Muscle of leg (tissue), 11 donors: Measurements from ENCODE around the gene PPP3CA. TPM values are rescaled to one million over a fixed set of nuclear protein-coding genes. Genes with fewer than 3 reads are reported as not detected.

ENCODE experiments used
- DNase-seq: peaks from one replicate; pipeline ENCODE4 v3.0.0; 2013
- H3K27ac ChIP-seq: one replicate; pipeline ENCODE4 v1.5.1; 2013; ENCODE audit warnings: mild to moderate bottlenecking, low read length, control low read depth
- H3K27me3 ChIP-seq: one replicate; pipeline ENCODE4 v1.6.1; 2013; ENCODE audit warnings: low read length; ENCODE audit not compliant: control insufficient read depth, insufficient read depth
- H3K36me3 ChIP-seq: one replicate; pipeline ENCODE4 v1.6.1; 2013; ENCODE audit warnings: low read length; ENCODE audit not compliant: control insufficient read depth, insufficient read depth
- H3K4me1 ChIP-seq: one replicate; pipeline ENCODE4 v1.6.1; 2013; ENCODE audit warnings: low read length; ENCODE audit not compliant: control insufficient read depth, insufficient read depth
- H3K4me3 ChIP-seq: one replicate; pipeline ENCODE4 v1.5.1; 2013; ENCODE audit warnings: low read length, control low read depth
- H3K9me3 ChIP-seq: replicated peaks from 2 replicates; pipeline ENCODE4 v1.6.1; 2013; ENCODE audit warnings: low read depth, low read length; ENCODE audit not compliant: control insufficient read depth
- WGBS: methylation state at CpG from one replicate; pipeline ENCODE4 v1.1.5; 2013; ENCODE audit warnings: missing lambda C conversion rate; ENCODE audit not compliant: insufficient coverage; 5-methylcytosine and 5-hydroxymethylcytosine counted together
- polyA plus RNA-seq, 8 donors: library from polyadenylated mRNA; unstranded; fragments of 120-200 nt; gene quantifications; one replicate each; pipeline versions ENCODE4 v1.2.1 to v1.2.3, GENCODE V29; 2013; ENCODE audit warnings: inconsistent platforms in 1 of 8, low replicate concordance in 1 of 8; ENCODE audit not compliant: insufficient read length in 8 of 8, insufficient read depth in 1 of 8
- total RNA-seq: library from RNA; stranded (reverse); fragments of 120-200 nt; gene quantifications from one replicate; pipeline ENCODE4 v1.2.4, GENCODE V29; 2013

The PPP3CA gene
- total and polyA plus RNA-seq, 9 donors: 18.2 to 41.9 (median 29.9) TPM

GRCh38 chr4:101264993-101265815 lies 82.1 kb downstream of the PPP3CA start:
- Histone ChIP-seq H3K9me3 (no peaks in the 10 kb centered on the region), H3K27ac (no peak overlapping the region), H3K4me1 (no peaks in the 10 kb centered on the region), H3K4me3 (no peak overlapping the region), H3K27me3 (no peaks in the 10 kb centered on the region), H3K36me3 (no peaks in the 10 kb centered on the region)
- DNase-seq: no peak
- no CpG with 5 or more reads among the region's 2 CpGs for WGBS

GRCh38 chr4:101264512-101264911 lies 82.8 kb downstream of the PPP3CA start:
- DNase-seq: no peak
- H3K36me3 ChIP-seq: no peaks in the 10 kb centered on the region
- H3K27ac ChIP-seq: no peak overlapping the region
- no peaks in the 10 kb centered on the region for H3K9me3 ChIP-seq
- no peaks in the 10 kb centered on the region for H3K4me1 ChIP-seq
- no peak overlapping the region for H3K4me3 ChIP-seq
- H3K27me3 ChIP-seq: no peaks in the 10 kb centered on the region

- no peaks in the 10 kb centered on the region for H3K27me3 ChIP-seq
- H3K36me3 ChIP-seq: no peaks in the 10 kb centered on the region
- no peak for DNase-seq
- no peak overlapping the region for H3K4me3 ChIP-seq
- H3K27ac ChIP-seq: no peak overlapping the region
- H3K4me1 ChIP-seq: no peaks in the 10 kb centered on the region
- H3K9me3 ChIP-seq: no peaks in the 10 kb centered on the region
Measured at GRCh38 chr4:101262683-101263082, 84.6 kb downstream of the PPP3CA start.

- no CpG with 5 or more reads among the region's 4 CpGs for WGBS
- H3K27me3 ChIP-seq: no peaks in the 10 kb centered on the region
- no peak for DNase-seq
- H3K4me3 ChIP-seq: no peak overlapping the region
- H3K27ac ChIP-seq: no peak overlapping the region
- H3K36me3 ChIP-seq: no peaks in the 10 kb centered on the region
- H3K9me3 ChIP-seq: no peaks in the 10 kb centered on the region
- no peaks in the 10 kb centered on the region for H3K4me1 ChIP-seq
Measured at GRCh38 chr4:101259876-101260275, 87.5 kb downstream of the PPP3CA start.

- Histone ChIP-seq H3K27me3 (no peaks in the 10 kb centered on the region), H3K36me3 (no peaks in the 10 kb centered on the region), H3K4me1 (no peaks in the 10 kb centered on the region), H3K9me3 (no peaks in the 10 kb centered on the region), H3K27ac (no peak overlapping the region), H3K4me3 (no peak overlapping the region)
- WGBS: 100% methylated on average over 1 of the region's 2 CpGs
- DNase-seq: no peak
Measured at GRCh38 chr4:101258883-101259282, 88.4 kb downstream of the PPP3CA start.

- Histone ChIP-seq H3K27ac (no peak overlapping the region), H3K27me3 (no peaks in the 10 kb centered on the region), H3K9me3 (no peaks in the 10 kb centered on the region), H3K4me1 (no peaks in the 10 kb centered on the region), H3K4me3 (no peak overlapping the region), H3K36me3 (no peaks in the 10 kb centered on the region)
- peak; percentile 26 for DNase-seq
Measured at GRCh38 chr4:101256222-101256621, 91.1 kb downstream of the PPP3CA start.

GRCh38 chr4:101254776-101255175 lies 92.5 kb downstream of the PPP3CA start:
- Histone ChIP-seq H3K9me3 (no peaks in the 10 kb centered on the region), H3K4me1 (no peaks in the 10 kb centered on the region), H3K27ac (no peak overlapping the region), H3K4me3 (no peak overlapping the region), H3K27me3 (no peaks in the 10 kb centered on the region), H3K36me3 (no peaks in the 10 kb centered on the region)
- no CpG with 5 or more reads among the region's 4 CpGs for WGBS
- no peak for DNase-seq

GRCh38 chr4:101253121-101253520 lies 94.2 kb downstream of the PPP3CA start:
- no peaks in the 10 kb centered on the region for H3K36me3 ChIP-seq
- H3K4me3 ChIP-seq: no peak overlapping the region
- peak; percentile 28 for DNase-seq
- H3K9me3 ChIP-seq: no peaks in the 10 kb centered on the region
- no peaks in the 10 kb centered on the region for H3K27me3 ChIP-seq
- H3K27ac ChIP-seq: no peak overlapping the region
- no peaks in the 10 kb centered on the region for H3K4me1 ChIP-seq
- WGBS: no CpG with 5 or more reads among the region's 1 CpG

- peak; percentile 24 for DNase-seq
- Histone ChIP-seq H3K9me3 (no peaks in the 10 kb centered on the region), H3K4me1 (no peaks in the 10 kb centered on the region), H3K4me3 (no peak overlapping the region), H3K27ac (no peak overlapping the region), H3K36me3 (no peaks in the 10 kb centered on the region), H3K27me3 (no peaks in the 10 kb centered on the region)
- WGBS: no CpG with 5 or more reads among the region's 2 CpGs
Measured at GRCh38 chr4:101252721-101253120, 94.6 kb downstream of the PPP3CA start.

- H3K36me3 ChIP-seq: no peaks in the 10 kb centered on the region
- no peaks in the 10 kb centered on the region for H3K27me3 ChIP-seq
- H3K4me3 ChIP-seq: no peak overlapping the region
- no peaks in the 10 kb centered on the region for H3K9me3 ChIP-seq
- no peak for DNase-seq
- H3K27ac ChIP-seq: no peak overlapping the region
- WGBS: no CpG with 5 or more reads among the region's 3 CpGs
- no peaks in the 10 kb centered on the region for H3K4me1 ChIP-seq
Measured at GRCh38 chr4:101251261-101251660, 96.1 kb downstream of the PPP3CA start.

- H3K36me3 ChIP-seq: no peaks in the 10 kb centered on the region
- no peak overlapping the region for H3K27ac ChIP-seq
- no peaks in the 10 kb centered on the region for H3K4me1 ChIP-seq
- WGBS: no CpG with 5 or more reads among the region's 5 CpGs
- no peaks in the 10 kb centered on the region for H3K9me3 ChIP-seq
- H3K4me3 ChIP-seq: no peak overlapping the region
- DNase-seq: no peak
- no peaks in the 10 kb centered on the region for H3K27me3 ChIP-seq
Measured at GRCh38 chr4:101244349-101244748, 103.0 kb downstream of the PPP3CA start.
